Right lobe of liver (tissue), 6 donors: ENCODE results near the gene GLTP. TPM values are rescaled to one million over a fixed set of nuclear protein-coding genes. Genes with fewer than 3 reads are reported as not detected.

ENCODE experiments used
- ATAC-seq, 4 donors: fragments of 200-7000 bp; cut with Tn5 transposase; one replicate each; pipeline ENCODE4 v1.9.1; 2020; ENCODE audit warnings: mild to moderate bottlenecking in 4 of 4, moderate library complexity in 4 of 4
- DNase-seq, 3 donors: peaks; one replicate each; pipeline ENCODE4 v3.0.0-alpha.2; 2020
- H3K27ac ChIP-seq, 3 donors: fragments of 200-600 bp; one replicate each; pipeline ENCODE4 v1.8.0; 2022
- H3K27me3 ChIP-seq, 2 donors: fragments of 200-600 bp; one replicate each; pipeline ENCODE4 v1.8.0; 2022
- H3K36me3 ChIP-seq, 4 donors: fragments of 200-600 bp; sonication (generic) in 1 of 4; one replicate each; pipeline versions ENCODE4 v1.5.1 to v1.8.0; 2017 to 2022; ENCODE audit warnings: control low read depth in 1 of 4
- H3K4me1 ChIP-seq, 4 donors: fragments of 200-600 bp; sonication (generic) in 1 of 4; one replicate each; pipeline versions ENCODE4 v1.5.1 to v1.8.0; 2017 to 2022; ENCODE audit warnings: control low read depth in 1 of 4
- H3K4me3 ChIP-seq, 3 donors: fragments of 200-600 bp; one replicate each; pipeline ENCODE4 v1.8.0; 2022
- H3K9me3 ChIP-seq, 4 donors: fragments of 200-600 bp; sonication (generic) in 1 of 4; one replicate each; pipeline versions ENCODE4 v1.5.1 to v1.8.0; 2017 to 2022; ENCODE audit warnings: control low read depth in 1 of 4
- POLR2A ChIP-seq: fragments of 450-650 bp; IDR thresholded peaks from one replicate; pipeline ENCODE4 v1.6.1; 2017; ENCODE audit warnings: antibody characterized with exemption, mild to moderate bottlenecking
- WGBS: methylation state at CpG from one replicate; pipeline ENCODE4 v1.1.6; 2018; ENCODE audit warnings: low coverage, low lambda C conversion rate; ENCODE audit not compliant: insufficient coverage; ENCODE audit errors: missing lambda C conversion rate; 5-methylcytosine and 5-hydroxymethylcytosine counted together
- intact Hi-C, 2 donors: fragments of 100-400 bp; cut with DNase I; formaldehyde crosslinking; loops; one replicate each; pipeline versions ENCODE4 v1.11.2 to v1.14.1; 2022
- microRNA-seq, 2 donors: library from miRNA; unstranded; fragments of <30 nt; microRNA quantifications; one replicate each; pipeline ENCODE4, GENCODE V29; 2019 to 2020
- small RNA-seq, 2 experiments: library from RNA; depleted of rRNA; stranded (forward); fragments of <200 nt; gene quantifications; one replicate each; pipeline ENCODE3, GENCODE V24; 2016
- total RNA-seq, 6 experiments: library from RNA; depleted of rRNA in 2 of 6; stranded (reverse); fragments of >200 nt in 2 of 6; fragmentation: NEBNext Ultra II Directional in 3 of 6; extraction: Animal tissue kit (Norgen Biotek cat#: 25700) in 3 of 6; gene quantifications; one replicate each; pipeline versions ENCODE4 v1.1.0 to v1.2.4, GENCODE V29; 2016 to 2023
- TF ChIP-seq, protein P1 (sequence below), 4 donors: fragments of 200-600 bp in 3 of 4; fragments of 450-650 bp in 1 of 4; IDR thresholded peaks; one replicate each; pipeline versions ENCODE4 v1.5.1 to v1.8.0; 2016 to 2022; ENCODE audit warnings: antibody characterized with exemption in 4 of 4, mild to moderate bottlenecking in 2 of 4
- donor health status: DM: no; HTN: yes; CAD: no.
- donor health status: DM: no; HTN: no; CAD: no.
- donor health status: DM: no; HTN: no; CAD: no.
- donor health status: DM: no; HTN: yes; CAD: no.
- donor health status: DM: no; HTN: yes; CAD: no.

Gene GLTP
- total RNA-seq, 6 experiments from 2014 or later, result 9.8 to 20.8 (median 13.6) TPM

DNA sequence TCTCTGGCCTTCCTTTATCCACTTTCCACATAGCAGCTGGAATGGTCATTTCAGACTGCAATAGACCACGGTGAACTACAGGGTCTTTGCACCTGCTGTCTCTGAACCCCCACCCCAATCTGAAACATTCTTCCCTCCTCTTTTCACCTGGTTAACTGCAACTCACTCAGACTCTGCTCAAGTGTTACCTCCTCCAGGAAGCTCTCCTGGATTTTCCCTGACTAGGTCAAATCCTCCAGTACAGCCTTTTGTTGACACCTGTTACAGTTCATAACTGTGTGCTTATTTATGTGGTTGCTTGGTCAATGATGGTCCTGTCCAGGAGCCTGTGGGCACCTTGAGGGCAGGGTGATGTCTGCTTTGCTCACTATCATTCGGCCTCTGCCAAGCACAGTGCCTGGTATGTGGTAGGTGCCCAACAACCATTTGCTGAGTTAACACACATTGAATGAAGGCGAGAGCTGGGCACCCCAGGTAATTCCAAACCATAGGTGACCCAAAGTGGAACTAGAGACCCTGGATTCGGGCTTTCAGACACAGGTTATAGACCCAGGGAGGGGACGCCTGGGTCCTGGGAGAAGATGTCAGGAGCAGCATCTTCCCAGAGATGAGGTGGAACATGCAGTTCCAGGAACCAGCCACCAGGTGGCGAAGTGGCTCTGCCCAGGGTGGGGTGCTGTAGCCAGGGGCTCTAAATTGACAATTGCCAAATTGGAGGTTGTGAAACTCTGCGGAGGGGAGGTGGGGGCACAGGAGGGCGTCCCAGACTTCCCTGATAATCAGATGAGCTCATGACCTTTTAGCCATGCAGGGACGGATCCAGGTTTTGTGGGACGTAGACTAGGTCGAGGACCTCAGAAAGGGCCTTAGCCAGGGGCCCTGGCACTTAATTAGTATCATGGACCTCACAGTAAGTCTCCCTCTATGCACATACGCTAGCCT lies 75.2 kb downstream of the GLTP start:
- TF ChIP-seq, protein P1, sequence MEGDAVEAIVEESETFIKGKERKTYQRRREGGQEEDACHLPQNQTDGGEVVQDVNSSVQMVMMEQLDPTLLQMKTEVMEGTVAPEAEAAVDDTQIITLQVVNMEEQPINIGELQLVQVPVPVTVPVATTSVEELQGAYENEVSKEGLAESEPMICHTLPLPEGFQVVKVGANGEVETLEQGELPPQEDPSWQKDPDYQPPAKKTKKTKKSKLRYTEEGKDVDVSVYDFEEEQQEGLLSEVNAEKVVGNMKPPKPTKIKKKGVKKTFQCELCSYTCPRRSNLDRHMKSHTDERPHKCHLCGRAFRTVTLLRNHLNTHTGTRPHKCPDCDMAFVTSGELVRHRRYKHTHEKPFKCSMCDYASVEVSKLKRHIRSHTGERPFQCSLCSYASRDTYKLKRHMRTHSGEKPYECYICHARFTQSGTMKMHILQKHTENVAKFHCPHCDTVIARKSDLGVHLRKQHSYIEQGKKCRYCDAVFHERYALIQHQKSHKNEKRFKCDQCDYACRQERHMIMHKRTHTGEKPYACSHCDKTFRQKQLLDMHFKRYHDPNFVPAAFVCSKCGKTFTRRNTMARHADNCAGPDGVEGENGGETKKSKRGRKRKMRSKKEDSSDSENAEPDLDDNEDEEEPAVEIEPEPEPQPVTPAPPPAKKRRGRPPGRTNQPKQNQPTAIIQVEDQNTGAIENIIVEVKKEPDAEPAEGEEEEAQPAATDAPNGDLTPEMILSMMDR (IDR thresholded peaks at IDR 0.05), result peak; percentile 95 to 99 (median 97)
- no peak for TF ChIP-seq POLR2A
- H3K27ac ChIP-seq, result no peak overlapping the region
- H3K4me3 ChIP-seq, result no peak overlapping the region
- H3K4me1 ChIP-seq, result peaks cover 0 to 4% (median 0%) of the 10 kb centered on the region in 4 donors
- no peaks in the 10 kb centered on the region for H3K27me3 ChIP-seq
- DNase-seq (peak; percentile 70 to 82 (median 75)), ATAC-seq (peak; percentile 83 to 95 (median 93))
- intact Hi-C loops, result loop anchor here in 1 of 2 donors (5.0 kb wide), 1 partner anchor 37 kb away; no protein-coding TSS in a partner anchor
- no peaks in the 10 kb centered on the region for H3K9me3 ChIP-seq
- WGBS, result 29% methylated on average over 8 of the region's 12 CpGs
- peaks cover 0 to 12% (median 3%) of the 10 kb centered on the region in 4 donors for H3K36me3 ChIP-seq

DNA sequence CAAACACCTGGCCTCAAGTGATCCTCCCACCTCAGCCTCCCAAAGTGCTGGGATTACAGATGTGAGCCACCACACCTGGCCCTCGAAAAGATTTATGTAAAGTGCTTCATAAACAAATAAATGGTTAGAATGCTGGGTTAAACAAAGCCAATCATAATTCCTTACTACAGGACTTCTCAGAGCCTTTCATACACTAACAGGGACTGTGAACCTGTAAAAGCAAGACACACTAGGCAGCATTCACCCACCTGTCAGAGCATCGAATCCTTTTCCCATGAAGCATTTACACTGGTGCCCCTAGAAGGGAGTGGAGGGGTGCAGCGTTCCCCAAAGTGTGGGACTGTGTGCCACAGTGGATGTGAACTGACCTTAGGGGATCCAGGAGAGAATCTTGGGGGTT lies 76.7 kb downstream of the GLTP start:
- peaks cover 0 to 4% (median 0%) of the 10 kb centered on the region in 4 donors for H3K4me1 ChIP-seq
- TF ChIP-seq, protein P1 (IDR thresholded peaks at IDR 0.05), result no peak
- no peak for TF ChIP-seq POLR2A
- WGBS, result 78% methylated on average over 3 of the region's 3 CpGs
- H3K27ac ChIP-seq, result no peak overlapping the region
- H3K27me3 ChIP-seq, result no peaks in the 10 kb centered on the region
- H3K9me3 ChIP-seq, result no peaks in the 10 kb centered on the region
- intact Hi-C loops, result no loop called here
- ATAC-seq (no peak), DNase-seq (no peak)
- peaks cover 0 to 12% (median 3%) of the 10 kb centered on the region in 4 donors for H3K36me3 ChIP-seq
- no peak overlapping the region for H3K4me3 ChIP-seq

DNA sequence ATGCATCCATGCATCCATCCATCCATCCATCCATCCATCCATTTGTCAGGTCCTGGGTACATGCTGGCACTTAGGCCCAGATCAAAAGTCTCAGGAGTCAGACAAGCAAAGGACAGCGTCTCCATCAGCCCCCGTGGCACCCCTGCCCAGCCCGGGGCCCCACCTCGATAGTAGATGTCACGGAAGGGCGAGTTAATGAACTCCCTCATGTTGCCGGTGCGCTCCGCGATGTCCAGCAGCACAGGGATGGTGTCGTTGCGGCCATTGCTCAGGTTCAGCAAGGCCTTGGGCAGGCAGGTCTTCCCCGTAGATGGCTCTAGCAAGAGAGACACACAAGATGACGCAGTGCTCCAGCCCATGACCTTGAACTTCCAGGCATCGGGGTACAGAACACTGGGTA lies 77.5 kb downstream of the GLTP start:
- Histone ChIP-seq H3K9me3 (no peaks in the 10 kb centered on the region), H3K4me3 (no peak overlapping the region), H3K36me3 (peaks cover 0 to 12% (median 3%) of the 10 kb centered on the region in 4 donors), H3K27ac (no peak overlapping the region), H3K4me1 (peaks cover 0 to 4% (median 0%) of the 10 kb centered on the region in 4 donors), H3K27me3 (no peaks in the 10 kb centered on the region)
- 92% methylated on average over 2 of the region's 15 CpGs for WGBS
- TF ChIP-seq, protein P1 (IDR thresholded peaks at IDR 0.05), result no peak
- TF ChIP-seq POLR2A, result no peak
- intact Hi-C loops, result no loop called here
- no peak for DNase-seq
- no peak for ATAC-seq

Small RNA genes lying within 50 kb of the gene (microRNA-seq; reads per million reads assigned to microRNA genes)
- gene MIR4497, result 0 to 0.87 reads per million in 2 donors

Small RNA genes lying within 50 kb of the gene (small RNA-seq; reads per million reads assigned to genes)
- gene MIR4497 (0 reads per million in 2 experiments), gene RN7SL441P (0 reads per million in 2 experiments)

Other genes with a start within 250 kb of the GLTP start
- gene FAM222A, start 166.7 kb downstream of the GLTP start, total RNA-seq, result 1 to 10 TPM in 5 of 6 experiments, under 1 TPM in 1; 0.34 to 4.3 (median 1.2) TPM
- gene TRPV4, start 47.1 kb downstream of the GLTP start, total RNA-seq, result 10 to 100 TPM in 1 of 6 experiments, 1 to 10 TPM in 5; 5.3 to 10.3 (median 6.7) TPM
- gene TCHP, start 19.7 kb upstream of the GLTP start, total RNA-seq, result 1 to 10 TPM; 4.9 to 8.8 (median 6.8) TPM
- gene GIT2, start 115.8 kb upstream of the GLTP start, total RNA-seq, result 10 to 100 TPM; 13.3 to 24.8 (median 16.8) TPM
- 10 to 100 TPM; 14.4 to 33.7 (median 24.6) TPM for gene ANKRD13A, start 118.9 kb upstream of the GLTP start, total RNA-seq
- 10 to 100 TPM in 1 of 6 experiments, 1 to 10 TPM in 5; 3.0 to 10.1 (median 6.4) TPM for gene C12orf76, start 168.0 kb upstream of the GLTP start, total RNA-seq
- gene IFT81, start 243.8 kb upstream of the GLTP start, total RNA-seq, result 1 to 10 TPM; 1.3 to 5.1 (median 2.5) TPM